H1 (cell line): ENCODE measurements around the gene DCX. TPM values are rescaled to one million over a fixed set of nuclear protein-coding genes. Genes with fewer than 3 reads are reported as not detected.

Experiments used
- CBX8 ChIP-seq: fragments of 300-800, 300-1000 bp; sonication (generic); IDR thresholded peaks from 2 replicates; pipeline ENCODE4 v1.7.1; 2016; ENCODE audit warnings: low read depth, low read length, borderline replicate concordance
- RAD21 ChIP-seq, 2 experiments: IDR thresholded peaks in 1 of 2; conservative IDR thresholded peaks in 1 of 2; 2 replicates each; pipeline ENCODE4 v1.6.1; 2011; ENCODE audit warnings: low read depth in 2 of 2, low read length in 2 of 2, improper control_type of control experiment in 1 of 2, inconsistent platforms in 1 of 2, mild to moderate bottlenecking in 1 of 2, moderate library complexity in 1 of 2
- polyA plus RNA-seq, 7 experiments: library from polyadenylated mRNA; depleted of rRNA in 3 of 7; stranded (reverse) in 5 of 7; unstranded in 2 of 7; fragments of >200 nt in 5 of 7; fragments of 200-250 nt in 2 of 7; gene quantifications; 1 replicate in 5 of 7; 2 replicates in 1 of 7; 4 replicates in 1 of 7; pipeline versions ENCODE4 v1.2.1 to v1.2.3, GENCODE V29; 2011 to 2013; ENCODE audit warnings: missing spikeins in 2 of 7, mixed read lengths in 2 of 7
- total RNA-seq: library from RNA; stranded (reverse); fragmentation: NEBNext Ultra II Directional; extraction: Animal tissue kit (Norgen Biotek cat#: 25700); gene quantifications from 2 replicates; pipeline ENCODE4 v1.2.1, GENCODE V29; 2021
- TF ChIP-seq, protein P1 (sequence below): IDR thresholded peaks from 2 replicates; pipeline ENCODE4 v1.6.1; 2012; ENCODE audit warnings: inconsistent platforms

The DCX gene
- total and polyA plus RNA-seq, 2 of the 8 experiments (the other 6 are each of a cell fraction or from before 2014, with no cell fraction given) = 1.3 to 3.3 TPM

GRCh38 chrX:111355523-111356115 is 56.4 kb downstream of the DCX start (continued):
- TF ChIP-seq RAD21 (IDR thresholded peaks at IDR 0.05 in 1 of 2, conservative IDR thresholded peaks at IDR 0.05 in 1 of 2; ENCODE audit: low read depth in 2 of 2, low read length in 2 of 2) (no peak), CBX8 (no peak)
- TF ChIP-seq, protein P1, sequence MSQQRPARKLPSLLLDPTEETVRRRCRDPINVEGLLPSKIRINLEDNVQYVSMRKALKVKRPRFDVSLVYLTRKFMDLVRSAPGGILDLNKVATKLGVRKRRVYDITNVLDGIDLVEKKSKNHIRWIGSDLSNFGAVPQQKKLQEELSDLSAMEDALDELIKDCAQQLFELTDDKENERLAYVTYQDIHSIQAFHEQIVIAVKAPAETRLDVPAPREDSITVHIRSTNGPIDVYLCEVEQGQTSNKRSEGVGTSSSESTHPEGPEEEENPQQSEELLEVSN = no peak
